ENCODE data around the gene MS4A3. TPM values are rescaled to one million over a fixed set of nuclear protein-coding genes. Genes with fewer than 3 reads are reported as not detected.
"Not testable (repeated sequence)": the region's sequence is repeated elsewhere in the genome, so short reads cannot be mapped to it uniquely, and the experiment has no call there.

Gene MS4A3
- total RNA-seq, 1 experiment from 2014 or later = not detected

DNA sequence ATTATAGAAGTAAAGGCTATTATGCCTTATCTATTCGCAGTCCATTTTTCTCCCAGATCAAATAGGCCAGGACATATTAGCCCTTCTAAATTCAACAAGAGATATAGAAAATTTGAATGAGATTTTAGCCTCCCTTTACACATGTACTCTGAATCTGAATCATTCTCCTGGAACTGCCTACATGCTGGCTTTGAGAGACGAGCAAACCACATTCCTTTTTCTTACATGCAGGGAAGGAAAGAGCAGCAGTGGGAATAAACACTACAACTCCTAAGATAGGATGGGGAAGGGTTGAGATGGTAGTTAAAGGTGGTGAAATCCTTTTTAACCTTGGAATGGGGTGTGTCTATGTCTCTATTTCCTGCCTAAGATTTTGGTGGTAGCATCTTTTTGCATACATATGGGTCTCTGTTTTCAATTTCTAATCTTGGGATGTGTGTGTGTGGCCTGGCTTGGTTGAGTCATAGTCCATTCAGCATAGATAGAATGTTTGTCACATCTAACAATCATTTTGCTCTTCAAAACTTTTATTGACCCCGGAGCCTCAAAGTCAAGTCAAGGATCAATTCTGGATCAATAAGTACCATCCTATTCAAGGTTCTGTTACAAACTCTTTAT, 27.3 kb upstream of the MS4A3 start:
- BruUV-seq (replicated peaks) = no TSS peak
- no peak overlapping the region for H3K4me3 Mint-ChIP-seq (ENCODE audit: unreplicated experiment)
- H3K27me3 Mint-ChIP-seq (ENCODE audit: insufficient read depth, unreplicated experiment) = peaks cover 4% of the 10 kb centered on the region
- no peaks in the 10 kb centered on the region for H3K4me1 Mint-ChIP-seq (ENCODE audit: insufficient read depth, unreplicated experiment)
- no peaks in the 10 kb centered on the region for H3K36me3 Mint-ChIP-seq (ENCODE audit: insufficient read depth, unreplicated experiment)
- CTCF ChIA-PET = no interaction called here
- no peak overlapping the region for H3K27ac Mint-ChIP-seq (ENCODE audit: low read depth, unreplicated experiment)
- intact Hi-C loops (cut with micrococcal nuclease) = no loop called here
- no peaks in the 10 kb centered on the region for H3K9me3 Mint-ChIP-seq (ENCODE audit: unreplicated experiment)
- no peak for DNase-seq (ENCODE audit: unreplicated experiment)
- TF ChIP-seq, protein P1, sequence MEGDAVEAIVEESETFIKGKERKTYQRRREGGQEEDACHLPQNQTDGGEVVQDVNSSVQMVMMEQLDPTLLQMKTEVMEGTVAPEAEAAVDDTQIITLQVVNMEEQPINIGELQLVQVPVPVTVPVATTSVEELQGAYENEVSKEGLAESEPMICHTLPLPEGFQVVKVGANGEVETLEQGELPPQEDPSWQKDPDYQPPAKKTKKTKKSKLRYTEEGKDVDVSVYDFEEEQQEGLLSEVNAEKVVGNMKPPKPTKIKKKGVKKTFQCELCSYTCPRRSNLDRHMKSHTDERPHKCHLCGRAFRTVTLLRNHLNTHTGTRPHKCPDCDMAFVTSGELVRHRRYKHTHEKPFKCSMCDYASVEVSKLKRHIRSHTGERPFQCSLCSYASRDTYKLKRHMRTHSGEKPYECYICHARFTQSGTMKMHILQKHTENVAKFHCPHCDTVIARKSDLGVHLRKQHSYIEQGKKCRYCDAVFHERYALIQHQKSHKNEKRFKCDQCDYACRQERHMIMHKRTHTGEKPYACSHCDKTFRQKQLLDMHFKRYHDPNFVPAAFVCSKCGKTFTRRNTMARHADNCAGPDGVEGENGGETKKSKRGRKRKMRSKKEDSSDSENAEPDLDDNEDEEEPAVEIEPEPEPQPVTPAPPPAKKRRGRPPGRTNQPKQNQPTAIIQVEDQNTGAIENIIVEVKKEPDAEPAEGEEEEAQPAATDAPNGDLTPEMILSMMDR (IDR thresholded peaks at IDR 0.05; ENCODE audit: unreplicated experiment) = no peak
- POLR2A ChIA-PET = no interaction called here

DNA sequence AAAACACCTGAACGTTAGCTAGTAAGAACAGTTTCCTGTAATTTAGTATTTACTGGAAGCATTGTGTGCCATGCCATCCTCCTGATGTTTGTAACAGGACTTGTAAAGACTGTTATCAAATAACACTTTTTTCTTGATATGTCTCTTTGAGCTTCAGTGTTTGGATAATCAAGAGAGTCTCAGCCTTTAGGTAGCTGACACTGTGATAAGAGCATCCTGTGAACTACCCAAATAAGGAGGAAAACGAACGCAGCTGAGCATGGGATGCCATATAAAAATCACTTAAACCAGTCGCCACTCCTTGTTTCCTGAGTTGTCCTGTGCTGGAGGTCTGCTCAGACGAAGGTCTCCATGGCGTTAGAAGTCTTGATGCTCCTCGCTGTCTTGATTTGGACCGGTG, 16.4 kb upstream of the MS4A3 start, which contains the start of gene OOSP2:
Gene OOSP2 (plus strand): TSS at position 301 of the 400 bp plus-strand sequence. CDS start 51 bp downstream, at position 352.
- no peaks in the 10 kb centered on the region for H3K4me1 Mint-ChIP-seq (ENCODE audit: insufficient read depth, unreplicated experiment)
- H3K36me3 Mint-ChIP-seq (ENCODE audit: insufficient read depth, unreplicated experiment) = no peaks in the 10 kb centered on the region
- H3K27ac Mint-ChIP-seq (ENCODE audit: low read depth, unreplicated experiment) = no peak within 1 kb of the TSS
- BruUV-seq (replicated peaks) = no TSS peak
- TF ChIP-seq, protein P1 (IDR thresholded peaks at IDR 0.05; ENCODE audit: unreplicated experiment) = no peak
- POLR2A ChIA-PET = no interaction called here
- intact Hi-C loops (cut with micrococcal nuclease) = no loop called here
- no peak for DNase-seq (ENCODE audit: unreplicated experiment)
- CTCF ChIA-PET = no interaction called here
- H3K27me3 Mint-ChIP-seq (ENCODE audit: insufficient read depth, unreplicated experiment) = peaks cover 20% of the 10 kb centered on the region
- no peaks in the 10 kb centered on the region for H3K9me3 Mint-ChIP-seq (ENCODE audit: unreplicated experiment)
- no peak within 1 kb of the TSS for H3K4me3 Mint-ChIP-seq (ENCODE audit: unreplicated experiment)

DNA sequence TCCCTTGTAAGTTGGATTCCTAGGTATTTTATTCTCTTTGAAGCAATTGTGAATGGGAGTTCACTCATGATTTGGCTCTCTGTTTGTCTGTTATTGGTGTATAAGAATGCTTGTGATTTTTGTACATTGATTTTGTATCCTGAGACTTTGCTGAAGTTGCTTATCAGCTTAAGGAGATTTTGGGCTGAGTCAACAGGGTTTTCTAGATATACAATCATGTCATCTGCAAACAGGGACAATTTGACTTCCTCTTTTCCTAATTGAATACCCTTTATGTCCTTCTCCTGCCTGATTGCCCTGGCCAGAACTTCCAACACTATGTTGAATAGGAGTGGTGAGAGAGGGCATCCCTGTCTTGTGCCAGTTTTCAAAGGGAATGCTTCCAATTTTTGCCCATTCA, 6.0 kb upstream of the MS4A3 start:
- BruUV-seq (replicated peaks); H3K27ac Mint-ChIP-seq (ENCODE audit: low read depth, unreplicated experiment); intact Hi-C loops (cut with micrococcal nuclease); POLR2A ChIA-PET; H3K4me3 Mint-ChIP-seq (ENCODE audit: unreplicated experiment); H3K4me1 Mint-ChIP-seq (ENCODE audit: insufficient read depth, unreplicated experiment); CTCF ChIA-PET; H3K36me3 Mint-ChIP-seq (ENCODE audit: insufficient read depth, unreplicated experiment); H3K9me3 Mint-ChIP-seq (ENCODE audit: unreplicated experiment); DNase-seq (ENCODE audit: unreplicated experiment): not testable (repeated sequence)
- H3K27me3 Mint-ChIP-seq (ENCODE audit: insufficient read depth, unreplicated experiment) = peaks cover 29% of the 10 kb centered on the region

DNA sequence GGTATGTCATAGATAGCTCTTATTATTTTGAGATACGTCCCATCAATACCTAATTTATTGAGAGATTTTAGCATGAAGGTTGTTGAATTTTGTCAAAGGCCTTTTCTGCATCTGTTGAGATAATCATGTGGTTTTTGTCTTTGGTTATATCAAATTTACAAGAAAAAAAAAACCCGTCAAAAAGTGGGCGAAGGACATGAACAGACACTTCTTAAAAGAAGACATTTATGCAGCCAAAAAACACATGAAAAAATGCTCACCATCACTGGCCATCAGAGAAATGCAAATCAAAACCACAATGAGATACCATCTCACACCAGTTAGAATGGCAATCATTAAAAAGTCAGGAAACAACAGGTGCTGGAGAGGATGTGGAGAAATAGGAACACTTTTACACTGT, 5.6 kb upstream of the MS4A3 start:
- H3K4me3 Mint-ChIP-seq (ENCODE audit: unreplicated experiment); POLR2A ChIA-PET; BruUV-seq (replicated peaks); H3K36me3 Mint-ChIP-seq (ENCODE audit: insufficient read depth, unreplicated experiment); H3K27ac Mint-ChIP-seq (ENCODE audit: low read depth, unreplicated experiment); H3K9me3 Mint-ChIP-seq (ENCODE audit: unreplicated experiment); H3K4me1 Mint-ChIP-seq (ENCODE audit: insufficient read depth, unreplicated experiment); CTCF ChIA-PET; DNase-seq (ENCODE audit: unreplicated experiment); intact Hi-C loops (cut with micrococcal nuclease): not testable (repeated sequence)
- peaks cover 27% of the 10 kb centered on the region for H3K27me3 Mint-ChIP-seq (ENCODE audit: insufficient read depth, unreplicated experiment)

DNA sequence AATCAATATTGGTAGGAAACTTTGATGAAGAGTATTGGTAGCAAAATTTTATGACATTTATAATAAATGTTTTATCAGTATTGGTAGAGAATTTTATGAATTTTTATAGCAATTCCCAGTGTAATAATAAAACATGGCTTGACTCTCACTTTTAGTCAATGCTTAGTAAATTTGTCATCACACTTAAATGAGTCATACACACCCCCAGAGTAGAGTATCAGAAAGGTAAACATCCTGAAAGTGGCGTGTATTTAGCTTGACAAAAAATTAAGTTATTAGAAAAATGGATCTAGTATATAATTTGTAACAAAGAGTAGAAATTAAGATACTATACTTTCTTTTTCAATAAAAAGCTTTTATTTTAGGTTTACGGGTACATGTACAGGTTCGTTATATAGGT, 2.6 kb downstream of the MS4A3 start:
- POLR2A ChIA-PET = no interaction called here
- intact Hi-C loops (cut with micrococcal nuclease) = no loop called here
- peaks cover 7% of the 10 kb centered on the region for H3K9me3 Mint-ChIP-seq (ENCODE audit: unreplicated experiment)

More for the DNA sequence above, 2.6 kb downstream of the MS4A3 start:
- Mint-ChIP-seq H3K4me3 (ENCODE audit: unreplicated experiment) (no peak overlapping the region), H3K36me3 (ENCODE audit: insufficient read depth, unreplicated experiment) (no peaks in the 10 kb centered on the region), H3K4me1 (ENCODE audit: insufficient read depth, unreplicated experiment) (no peaks in the 10 kb centered on the region), H3K27me3 (ENCODE audit: insufficient read depth, unreplicated experiment) (peaks cover 15% of the 10 kb centered on the region), H3K27ac (ENCODE audit: low read depth, unreplicated experiment) (no peak overlapping the region)
- CTCF ChIA-PET = interaction anchor here (0.6 kb wide), 1 partner anchor 192 kb away, joined by 4 read pairs; no protein-coding TSS in a partner anchor
- BruUV-seq (replicated peaks) = no TSS peak
- TF ChIP-seq, protein P1 (IDR thresholded peaks at IDR 0.05; ENCODE audit: unreplicated experiment) = no peak
- no peak for DNase-seq (ENCODE audit: unreplicated experiment)

Data from MCF 10A (cell line).